Stimulated activated CD4-positive, alpha-beta T cell treated with anti-CD3 and anti-CD28 coated beads, Interleukin-4, amount 100 ng/mL, for 1 hour (primary cell): ENCODE results near the gene THBS2.

Experiments used
- DNase-seq: peaks from one replicate; pipeline ENCODE4 v3.0.0-alpha.2; 2020

THBS2 gene

DNA sequence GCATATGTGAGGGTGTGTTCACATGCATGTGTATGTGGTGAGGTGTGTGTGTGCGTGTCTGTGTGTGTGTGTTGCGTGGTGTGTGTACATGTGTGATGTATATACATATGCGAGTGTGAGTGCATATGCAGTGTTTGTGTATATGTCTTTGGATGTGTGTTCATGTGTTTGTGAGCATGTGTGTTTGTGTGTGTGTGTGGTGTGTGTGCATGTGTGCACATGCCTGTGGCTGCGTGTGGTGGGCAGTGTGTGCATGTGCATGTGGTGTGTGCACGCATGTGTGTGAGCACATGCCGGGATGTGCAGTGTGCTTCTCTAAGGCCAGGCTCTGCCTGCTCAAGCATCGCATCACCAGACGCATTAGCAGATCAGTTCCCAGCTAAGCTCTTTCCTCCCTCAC lies 5.7 kb downstream of the THBS2 start:
- no peak for DNase-seq

DNA sequence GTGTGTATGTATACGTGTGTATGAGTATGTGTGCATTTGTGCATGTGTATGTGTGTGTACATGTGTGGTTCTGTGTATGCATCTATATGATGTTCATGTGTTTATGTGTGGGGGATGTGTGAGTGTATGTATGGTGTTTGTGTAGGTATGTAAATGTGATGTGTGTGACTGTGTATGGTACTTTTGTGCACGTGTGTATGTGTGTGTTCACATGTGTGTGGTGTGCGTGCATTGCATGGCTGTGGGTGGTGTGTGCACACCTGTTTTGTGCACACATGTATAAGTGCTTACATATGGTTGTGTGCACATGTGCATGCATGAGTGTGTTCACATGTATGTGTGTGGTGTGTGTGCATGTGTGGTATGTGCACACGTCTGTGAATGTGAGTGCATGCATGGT lies 6.2 kb downstream of the THBS2 start:
- DNase-seq = no peak

DNA sequence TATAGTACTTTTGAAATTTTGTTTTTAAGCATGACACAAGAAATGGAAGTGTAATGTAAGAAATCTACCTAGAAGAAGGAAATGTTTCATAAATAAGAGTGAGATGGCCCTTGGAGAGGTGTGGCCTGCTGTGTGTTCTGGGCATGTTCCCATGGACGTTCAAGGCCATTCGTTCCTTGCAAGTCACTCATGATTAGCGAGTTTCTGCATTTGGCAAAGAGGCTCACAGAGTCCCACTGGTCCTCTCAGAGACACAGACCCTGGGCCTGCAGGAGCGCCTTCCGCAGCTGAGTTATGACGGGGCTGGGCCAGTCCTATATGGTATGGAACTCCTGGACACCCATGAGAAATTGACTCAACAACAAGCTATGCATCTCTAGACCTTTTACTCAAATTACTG lies 7.2 kb downstream of the THBS2 start:
- no peak for DNase-seq

DNA sequence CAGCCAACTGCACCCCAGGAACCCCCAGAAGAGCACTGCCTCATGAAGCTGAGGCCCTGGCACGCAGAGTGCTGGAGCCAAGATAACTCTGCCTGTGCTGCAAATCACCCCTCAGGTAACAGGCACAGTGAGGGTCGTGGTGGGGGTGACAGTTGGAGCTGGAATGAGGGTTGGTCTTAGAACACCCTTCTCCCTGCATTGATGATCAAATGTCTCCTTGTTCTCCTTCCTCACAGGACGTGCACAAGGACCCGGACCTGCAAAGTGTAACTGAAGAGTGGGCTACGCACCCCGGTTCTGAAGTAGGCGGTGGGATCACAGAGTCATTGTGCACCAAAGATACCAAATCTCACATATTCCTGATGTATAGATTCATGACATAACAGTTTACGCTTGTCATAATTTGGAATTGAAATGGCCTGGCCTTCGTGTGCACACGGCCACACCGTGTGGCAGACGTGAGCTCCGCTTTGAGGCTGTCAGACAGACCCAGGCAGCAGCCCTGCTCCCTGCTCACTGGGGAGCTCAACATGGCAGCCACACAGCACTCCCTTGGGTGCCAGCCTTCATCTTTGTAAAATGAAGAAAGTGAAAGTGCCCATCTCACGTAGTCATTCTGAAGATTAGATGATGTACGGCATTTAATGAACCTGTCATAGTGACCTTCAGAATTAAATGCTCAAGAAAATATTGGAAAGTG lies 8.8 kb downstream of the THBS2 start:
- DNase-seq = no peak

DNA sequence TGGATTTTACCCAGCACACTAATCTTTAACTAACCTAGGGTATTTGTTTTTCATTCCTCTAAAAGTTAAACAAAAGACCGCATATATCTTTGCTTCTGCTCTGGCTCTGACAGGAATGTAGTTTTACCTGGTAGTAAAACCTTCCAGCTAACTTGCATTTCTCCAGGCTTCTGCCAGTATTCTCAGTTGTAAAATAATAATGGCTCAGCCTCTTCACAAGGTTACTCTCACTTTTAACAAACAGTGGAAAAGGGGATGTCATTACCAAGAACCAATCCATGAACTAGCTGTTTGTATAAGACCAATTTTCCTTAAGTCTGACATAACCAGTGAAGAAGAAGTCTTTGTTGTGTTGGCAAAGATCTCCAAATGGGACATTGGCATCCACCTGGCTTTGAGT lies 10.0 kb downstream of the THBS2 start:
- no peak for DNase-seq

DNA sequence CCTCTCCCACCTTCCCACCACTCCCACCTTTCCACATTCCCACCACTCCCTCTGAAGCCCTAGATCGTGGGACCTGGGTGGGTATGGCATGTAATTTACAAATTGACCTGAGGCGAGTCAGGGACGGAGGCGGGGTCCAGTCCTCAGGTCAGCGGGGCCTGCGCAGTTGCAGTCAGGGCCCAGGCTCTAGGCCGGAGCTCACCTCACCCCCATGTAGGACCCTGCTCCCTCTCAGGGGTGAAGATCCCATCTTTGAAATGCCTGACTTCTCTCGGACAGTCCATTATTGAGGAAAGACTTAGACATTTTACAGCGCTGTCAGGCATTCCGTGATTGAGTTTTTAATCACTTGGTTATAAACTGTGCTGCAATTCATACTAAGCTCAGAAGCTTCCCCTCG lies 10.5 kb downstream of the THBS2 start:
- no peak for DNase-seq

DNA sequence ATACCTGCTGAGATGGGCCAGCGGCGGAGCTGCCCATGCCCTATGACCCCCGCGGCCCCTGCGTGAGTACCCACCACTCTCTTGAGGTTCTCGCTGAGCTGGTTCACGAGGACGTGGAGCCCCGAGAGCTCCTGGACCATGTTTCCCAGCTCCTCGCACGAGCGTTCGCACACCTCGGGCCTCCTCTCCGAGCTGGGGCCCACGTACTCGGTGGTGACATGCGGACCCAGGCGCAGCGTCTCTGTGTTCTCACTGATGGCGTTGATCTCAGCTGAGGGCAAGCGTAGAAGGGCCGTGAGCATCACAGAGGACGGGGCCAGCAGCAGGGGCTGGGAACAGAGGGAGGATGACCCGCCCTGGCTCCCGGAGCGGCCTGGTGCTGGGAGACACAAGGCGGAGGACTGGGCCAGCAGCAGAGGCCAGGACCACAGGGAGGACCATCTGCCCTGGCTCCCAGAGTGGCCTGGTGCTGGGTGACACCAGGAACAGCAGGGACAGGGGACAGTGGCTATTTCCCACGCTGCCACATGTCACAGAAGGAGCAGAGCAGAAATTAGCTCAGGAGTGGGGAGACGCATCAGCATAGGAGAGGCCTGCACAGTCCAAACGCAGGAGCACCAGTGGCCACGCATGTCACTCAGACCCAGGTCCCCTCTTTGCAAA lies 11.8 kb downstream of the THBS2 start:
- DNase-seq = no peak

DNA sequence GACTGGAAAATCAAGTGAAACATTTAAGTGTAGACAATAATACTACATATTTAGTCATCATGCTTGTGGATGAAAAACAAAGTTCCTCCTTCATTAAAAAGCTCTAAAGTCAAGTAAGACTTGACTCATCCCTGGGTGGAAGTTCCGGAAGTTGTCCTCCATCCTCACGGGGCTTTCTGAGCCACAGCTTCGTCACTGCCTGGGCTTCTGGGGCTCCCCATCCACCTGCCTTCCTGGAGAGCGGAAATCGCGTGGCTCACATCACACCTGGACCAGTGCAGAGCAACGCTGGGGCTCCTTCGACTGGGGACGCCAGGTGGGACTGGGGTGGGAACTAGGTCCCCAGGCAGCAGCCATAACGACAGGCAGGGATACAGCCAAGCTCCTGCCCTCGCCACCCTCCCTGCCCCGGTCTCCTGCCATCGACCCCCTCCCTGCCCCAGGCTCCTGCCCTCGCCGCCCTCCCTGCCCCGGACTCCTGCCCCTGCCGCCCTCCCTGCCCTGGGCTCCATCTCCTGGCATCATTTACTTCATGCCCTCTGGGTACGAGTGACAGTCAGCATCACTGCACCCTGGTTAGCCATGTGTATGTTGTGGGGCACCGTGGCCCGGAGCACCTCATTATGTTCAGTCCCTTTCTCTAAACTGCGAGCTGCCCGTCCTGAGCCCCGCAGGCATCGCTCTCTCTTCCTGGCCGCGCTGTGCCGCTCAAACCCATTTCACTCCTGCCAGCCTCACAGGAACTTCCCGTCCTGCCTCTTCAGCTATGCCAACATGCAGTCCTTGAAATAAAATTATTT lies 12.9 kb downstream of the THBS2 start:
- DNase-seq = no peak

DNA sequence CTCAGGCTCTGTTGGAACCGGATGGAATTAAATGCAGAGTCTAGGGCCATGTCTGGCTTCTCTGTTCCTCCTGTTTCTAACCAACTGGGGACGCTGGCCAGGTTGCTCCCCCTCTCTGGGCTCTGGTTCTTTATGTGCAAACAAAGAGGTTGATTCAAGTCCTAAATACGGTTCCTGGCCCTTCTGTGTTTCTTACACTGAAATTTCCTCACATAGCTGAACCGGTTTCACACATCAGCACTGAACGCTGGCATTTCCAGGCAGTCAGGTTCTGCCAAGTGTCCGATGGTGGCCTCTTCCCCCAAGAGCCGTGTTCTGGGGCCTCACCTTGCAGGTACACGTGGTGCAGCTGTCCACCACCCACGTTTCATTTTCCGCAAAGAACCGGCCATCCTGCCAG lies 13.5 kb downstream of the THBS2 start:
- DNase-seq = no peak

DNA sequence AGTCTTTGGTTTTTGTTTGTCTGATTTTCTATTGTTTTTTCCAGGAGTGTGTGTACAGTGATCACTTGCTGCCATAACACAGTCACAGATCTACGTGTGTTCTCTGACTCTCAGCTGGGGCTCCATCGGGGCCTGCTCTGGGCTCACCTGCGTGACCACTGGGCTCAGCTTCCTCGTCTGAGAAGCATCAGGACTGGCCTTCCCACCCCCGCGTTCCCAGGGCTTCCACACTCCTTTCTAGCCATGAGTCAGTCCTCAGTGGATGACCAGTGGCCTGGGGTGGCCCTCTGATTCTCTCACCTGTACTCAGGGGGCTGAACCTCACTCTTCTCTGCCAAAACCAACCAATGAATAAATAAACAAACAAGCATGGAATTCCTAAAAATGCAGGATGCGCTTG lies 14.5 kb downstream of the THBS2 start:
- DNase-seq = no peak

DNA sequence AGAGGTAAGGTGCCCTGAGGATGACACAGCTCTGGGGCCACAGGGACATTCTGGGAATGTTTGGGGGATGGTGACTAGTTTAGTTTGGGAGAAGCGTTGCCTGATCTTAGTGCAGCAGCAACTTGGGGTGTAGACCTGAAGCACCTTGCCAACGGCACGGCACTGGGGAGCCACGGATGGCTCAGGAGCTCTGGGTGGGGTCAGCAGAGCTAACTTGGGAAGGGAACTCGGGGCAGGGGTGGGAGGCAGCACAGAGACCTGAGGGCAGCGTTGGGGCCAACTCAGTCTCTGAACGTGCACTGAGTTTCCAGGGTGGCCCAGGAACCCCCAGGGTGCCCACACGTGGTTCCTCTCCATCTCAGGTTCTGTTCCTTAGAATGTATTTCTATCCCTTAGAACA lies 14.9 kb downstream of the THBS2 start:
- no peak for DNase-seq

DNA sequence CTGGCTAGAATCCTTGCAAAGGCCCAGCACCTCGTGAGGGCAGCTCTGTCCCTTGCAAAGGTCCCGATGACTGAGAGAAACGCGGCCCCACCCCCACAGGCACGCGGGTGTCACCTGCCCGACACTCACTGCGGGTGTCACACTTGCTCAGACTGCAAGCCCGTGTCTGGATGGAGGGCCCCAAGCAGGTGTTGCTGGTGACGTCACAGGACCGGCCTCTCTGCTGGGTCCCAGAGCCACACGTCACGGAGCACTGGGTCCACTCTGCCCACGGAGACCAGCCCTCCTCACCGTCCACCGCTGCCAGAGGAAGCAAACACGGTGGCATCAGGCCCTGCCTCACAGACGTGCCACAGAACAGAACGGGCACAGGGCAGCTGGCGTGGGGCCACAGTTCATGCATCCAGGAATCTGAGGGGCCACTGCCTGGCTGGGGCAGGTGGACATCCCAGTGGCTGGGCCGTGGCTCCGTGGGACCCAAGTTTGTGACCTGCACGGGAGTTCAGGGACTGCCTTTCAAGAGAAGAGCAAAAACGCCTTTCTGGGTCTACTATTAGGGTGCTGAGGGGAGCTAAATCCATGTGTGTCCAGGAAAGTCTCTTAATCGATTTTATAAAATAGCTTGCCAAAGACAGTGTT lies 16.0 kb downstream of the THBS2 start:
- DNase-seq = no peak

DNA sequence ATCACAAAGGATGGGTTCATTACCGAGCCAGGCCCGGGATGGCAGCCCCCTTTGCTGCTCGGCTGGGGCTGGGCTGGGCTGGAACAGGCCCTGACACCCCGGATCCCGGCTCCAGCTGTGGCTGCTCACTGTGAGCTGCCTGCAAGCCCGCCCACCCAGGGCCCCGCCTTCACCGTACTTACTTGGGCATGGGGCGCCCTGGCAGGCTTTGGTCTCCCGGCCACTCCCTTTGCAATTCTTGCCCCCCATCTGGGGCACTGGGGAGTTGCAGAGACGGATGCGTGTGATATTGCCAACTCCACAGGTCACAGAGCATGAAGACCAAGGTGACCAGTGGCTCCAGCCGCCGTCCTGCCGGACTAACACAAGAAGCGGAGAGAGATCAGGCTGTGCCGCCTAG lies 16.7 kb downstream of the THBS2 start:
- no peak for DNase-seq

DNA sequence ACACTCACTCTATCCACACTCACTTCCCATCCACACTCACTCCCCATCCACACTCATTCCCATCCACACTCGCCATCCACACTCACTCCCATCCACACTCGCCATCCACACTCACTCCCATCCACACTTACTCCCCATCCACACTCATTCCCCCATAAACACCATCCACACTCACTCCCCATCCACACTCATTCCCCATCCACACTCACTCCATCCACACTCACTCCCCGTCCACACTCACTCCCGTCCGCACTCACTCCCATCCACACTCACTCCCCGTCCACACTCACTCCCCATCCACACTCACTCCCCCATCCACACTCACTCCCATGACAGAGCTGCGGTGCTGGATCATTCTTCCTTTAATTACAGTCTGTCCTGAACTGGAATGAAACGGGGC lies 17.1 kb downstream of the THBS2 start:
- no peak for DNase-seq

DNA sequence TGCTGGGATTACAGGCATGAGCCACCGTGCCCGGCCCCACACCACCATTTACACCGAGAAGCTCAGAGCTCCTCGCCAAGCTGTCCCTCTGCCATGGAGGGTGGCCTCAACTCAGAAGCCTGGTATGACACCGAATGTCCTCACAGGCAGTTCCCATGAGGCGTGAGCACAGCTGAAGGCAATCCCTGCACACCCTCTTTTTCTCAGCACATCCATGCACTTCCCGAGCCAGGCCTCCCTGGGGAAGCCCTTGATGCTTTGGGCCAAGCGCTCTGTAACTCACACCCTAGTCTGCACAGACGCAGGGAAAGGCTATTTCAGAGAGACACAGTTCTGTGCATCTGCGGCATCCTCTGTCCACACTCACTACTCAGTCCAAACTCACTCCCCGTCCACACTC lies 18.4 kb downstream of the THBS2 start:
- DNase-seq = no peak

DNA sequence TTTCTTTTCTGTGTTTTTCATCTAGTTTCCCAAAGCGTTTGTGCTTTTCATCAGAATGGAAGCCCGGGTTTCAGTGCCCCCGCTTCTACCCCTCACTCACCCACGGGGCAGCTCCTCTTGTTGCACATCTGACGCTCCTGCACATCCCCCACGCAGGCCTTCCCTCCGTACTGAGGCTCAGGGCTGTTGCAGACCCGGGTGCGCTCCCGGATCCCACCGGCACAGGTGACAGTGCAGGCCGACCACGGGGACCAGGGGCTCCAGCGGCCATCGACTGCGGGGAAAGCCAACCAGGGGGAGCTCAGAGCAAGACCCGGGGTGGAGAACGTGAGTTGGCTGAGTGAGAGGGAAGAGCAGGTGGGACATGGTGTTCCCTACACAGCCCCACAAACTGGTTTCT lies 19.0 kb downstream of the THBS2 start:
- DNase-seq = no peak

DNA sequence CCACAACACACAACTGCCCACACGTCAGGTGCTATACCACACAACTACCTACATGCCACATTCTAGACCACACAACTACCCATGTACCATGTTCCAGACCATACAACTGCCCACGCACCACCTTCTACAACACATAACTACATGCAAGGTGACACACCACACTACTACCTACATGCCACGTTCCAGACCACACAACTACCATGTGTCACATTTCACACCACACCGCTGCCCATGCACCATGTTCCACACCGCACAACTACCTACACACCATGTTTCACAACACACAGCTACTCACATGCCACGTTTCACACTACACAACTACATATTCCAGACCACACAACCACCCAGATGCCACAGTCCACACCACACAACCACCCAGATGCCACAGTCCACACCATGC lies 19.8 kb downstream of the THBS2 start:
- no peak for DNase-seq

DNA sequence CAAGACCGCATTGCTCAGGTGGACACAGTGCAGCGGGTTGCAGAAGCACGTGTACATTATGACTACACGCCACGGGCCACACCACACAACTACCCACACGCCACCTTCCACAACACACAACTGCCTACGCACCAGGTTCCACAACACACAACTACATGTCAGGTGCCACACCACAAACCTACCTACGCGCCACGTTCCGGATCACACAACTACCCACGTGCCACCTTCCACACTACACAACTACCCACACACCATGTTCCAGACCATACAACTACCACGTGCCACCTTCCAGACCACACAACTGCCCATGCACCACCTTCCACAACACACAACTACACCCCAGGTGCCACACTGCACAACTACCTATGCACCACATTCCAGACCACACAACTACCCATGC lies 20.5 kb downstream of the THBS2 start:
- DNase-seq = no peak

DNA sequence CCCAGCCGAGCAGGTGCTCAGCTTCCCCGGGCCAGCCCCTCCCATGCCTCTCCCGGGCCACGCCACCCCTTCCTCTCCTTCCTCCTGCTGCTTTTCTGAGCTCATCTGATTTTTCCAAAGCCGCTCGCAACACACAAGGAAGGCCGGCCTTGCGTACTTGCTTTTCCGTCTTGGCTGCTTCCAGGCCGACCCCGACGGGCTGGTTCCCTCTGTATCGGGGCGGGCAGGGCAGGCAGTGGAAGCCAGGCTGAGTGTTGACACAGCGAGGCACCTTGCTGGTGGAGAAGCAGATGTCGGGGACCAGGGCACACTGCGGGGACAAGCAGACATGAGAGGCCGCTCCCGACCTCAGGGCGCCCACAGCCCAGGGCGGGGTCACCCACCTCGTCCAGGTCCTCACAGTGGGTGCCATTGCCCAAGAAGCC lies 21.1 kb downstream of the THBS2 start:
- no peak for DNase-seq

DNA sequence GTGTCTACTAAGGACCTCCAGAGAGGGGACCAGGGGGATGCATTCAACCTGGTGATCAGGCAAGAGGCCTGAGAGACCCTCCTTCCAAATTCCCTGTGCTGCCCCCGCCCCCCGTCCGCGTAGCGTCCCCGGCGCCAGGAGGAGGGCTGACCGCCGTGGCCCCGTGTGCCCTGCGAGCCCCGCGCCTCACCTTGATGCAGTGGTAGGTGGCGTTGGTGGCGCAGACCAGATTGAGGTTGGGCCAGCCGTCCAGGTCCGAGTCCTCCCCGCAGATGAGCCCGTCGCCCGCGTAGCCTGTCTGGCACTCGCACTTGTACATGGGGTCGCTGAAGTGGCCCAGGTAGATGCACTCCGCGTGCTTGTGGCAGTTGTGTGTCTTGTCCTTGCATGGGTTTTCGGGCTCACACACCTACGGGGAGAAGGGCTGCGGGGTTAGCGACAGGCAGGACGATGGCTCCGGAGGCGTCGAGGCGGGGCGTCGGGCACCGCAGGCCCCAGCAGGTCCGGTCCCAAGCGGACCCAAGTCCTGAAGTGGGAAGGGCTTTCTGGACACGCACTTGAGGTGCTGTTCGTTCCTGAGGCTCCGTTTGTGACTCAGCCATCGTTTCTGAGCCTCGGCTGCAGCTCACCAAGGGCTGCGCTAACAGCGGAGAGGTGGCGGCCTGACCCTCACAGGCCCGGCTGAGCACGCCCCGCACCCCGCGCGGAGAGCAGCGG lies 21.7 kb downstream of the THBS2 start:
- DNase-seq = no peak

DNA sequence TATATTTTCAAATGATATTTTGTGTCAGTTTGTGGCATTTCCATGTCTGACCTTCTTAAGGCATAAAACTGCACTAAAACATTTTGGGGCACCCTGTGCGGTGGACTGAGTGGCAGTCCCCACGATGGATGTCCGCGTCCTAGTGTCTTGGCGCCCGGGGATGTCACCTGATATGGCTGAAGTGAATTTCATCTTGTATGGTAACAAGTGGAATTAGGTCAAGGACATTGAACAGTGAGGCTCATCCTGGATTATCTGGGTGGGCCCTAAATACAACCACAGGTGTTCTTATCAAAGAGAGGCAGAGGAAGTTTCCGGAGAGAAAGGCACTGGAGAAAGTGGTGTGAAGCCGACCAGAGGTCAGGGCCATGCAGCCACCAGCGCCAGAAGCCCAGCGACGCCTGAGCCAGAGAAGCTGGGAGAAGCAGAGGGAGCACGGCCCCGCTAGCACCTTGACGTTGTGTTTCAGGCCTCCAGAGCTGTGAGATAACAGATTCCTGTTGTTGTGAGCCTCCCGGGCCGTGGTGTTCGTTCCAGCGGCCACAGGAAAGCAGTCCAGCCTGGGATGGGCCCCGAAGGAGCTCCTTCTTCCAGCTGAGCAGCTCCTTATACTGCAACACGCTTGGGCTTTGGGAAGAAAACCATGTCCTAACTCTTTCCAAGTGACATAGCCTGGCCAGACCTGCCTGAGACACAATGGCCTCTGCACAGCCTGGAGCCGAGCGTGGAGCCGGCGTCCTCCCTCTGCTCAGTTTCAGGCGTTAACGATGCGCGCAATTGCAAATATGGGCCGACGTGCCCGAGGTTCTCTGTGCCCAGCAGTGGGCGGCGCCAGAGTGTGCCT lies 22.5 kb downstream of the THBS2 start:
- no peak for DNase-seq

DNA sequence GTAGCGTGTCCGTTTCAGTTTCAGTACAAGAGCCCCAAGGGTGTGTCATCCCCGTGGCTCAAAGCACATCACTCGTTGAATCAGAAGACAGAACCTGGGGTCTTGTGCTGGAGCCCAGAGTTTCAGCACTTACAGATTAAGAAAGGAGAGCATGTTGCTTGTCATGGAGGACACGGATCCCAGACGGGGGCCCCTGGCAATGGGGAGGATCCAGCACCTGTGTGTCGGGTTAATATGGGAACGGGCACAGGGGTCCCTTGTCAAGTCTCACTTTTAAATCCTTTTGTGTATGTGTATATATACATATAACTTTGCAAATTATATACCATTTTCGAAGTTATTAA lies 23.4 kb downstream of the THBS2 start:
- DNase-seq = no peak
